Measurements from ENCODE around the gene UBE2B.
A peak's percentile ranks its signal among the peaks of the same experiment; 100 is the strongest.
"Not testable (repeated sequence)": the region's sequence is repeated elsewhere in the genome, so short reads cannot be mapped to it uniquely, and the experiment has no call there.

UBE2B gene

GRCh38 chr5:134370871-134371833 lies at the start of gene UBE2B:
Gene UBE2B (plus strand): TSS chr5:134371569. CDS start chr5:134371596, 27 bp downstream.
- DNase-seq: peak; percentile 98 to 99

GRCh38 chr5:134327327-134327726 lies 44.0 kb upstream of the UBE2B start:
- no peak for DNase-seq

DNA sequence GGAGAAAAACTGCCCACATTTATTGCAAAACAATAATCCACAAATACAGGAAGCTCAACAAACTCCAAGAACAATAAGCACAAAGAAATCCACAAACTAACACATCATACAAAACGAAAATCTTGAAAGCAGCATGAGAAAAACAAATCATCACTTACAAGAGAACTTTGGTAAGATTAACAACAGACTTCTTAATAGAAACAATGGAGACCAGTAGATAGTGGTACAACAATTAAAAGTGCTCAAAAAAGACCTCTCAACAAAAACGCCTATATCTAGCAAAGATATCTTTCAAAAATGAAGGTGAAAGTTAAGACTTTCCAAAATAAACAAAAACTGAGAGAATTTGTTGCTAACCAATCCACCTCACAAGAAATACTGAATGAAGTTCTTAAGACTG lies 42.8 kb upstream of the UBE2B start:
- no peak for DNase-seq

GRCh38 chr5:134336833-134337232 lies 34.5 kb upstream of the UBE2B start:
- not testable (repeated sequence) for DNase-seq

GRCh38 chr5:134343500-134343899 lies 27.9 kb upstream of the UBE2B start:
- not testable (repeated sequence) for DNase-seq

DNA sequence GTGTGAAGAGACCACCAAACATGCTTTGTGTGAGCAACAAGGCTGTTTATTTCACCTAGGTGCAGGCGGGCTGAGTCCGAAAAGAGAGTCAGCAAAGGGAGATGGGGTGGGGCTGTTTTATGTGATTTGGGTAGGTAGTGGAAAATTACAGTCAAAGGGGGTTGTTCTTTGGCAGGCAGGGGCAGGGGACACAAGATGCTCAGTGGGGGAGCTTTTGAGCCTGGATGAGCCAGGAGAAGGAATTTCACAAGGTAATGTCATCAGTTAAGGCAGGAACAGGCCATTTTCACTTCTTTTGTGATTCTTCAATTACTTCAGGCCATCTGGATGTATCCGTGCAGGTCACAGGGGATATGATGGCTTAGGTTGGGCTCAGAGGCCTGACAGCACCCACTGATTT lies 25.9 kb upstream of the UBE2B start:
- DNase-seq: not testable (repeated sequence)

DNA sequence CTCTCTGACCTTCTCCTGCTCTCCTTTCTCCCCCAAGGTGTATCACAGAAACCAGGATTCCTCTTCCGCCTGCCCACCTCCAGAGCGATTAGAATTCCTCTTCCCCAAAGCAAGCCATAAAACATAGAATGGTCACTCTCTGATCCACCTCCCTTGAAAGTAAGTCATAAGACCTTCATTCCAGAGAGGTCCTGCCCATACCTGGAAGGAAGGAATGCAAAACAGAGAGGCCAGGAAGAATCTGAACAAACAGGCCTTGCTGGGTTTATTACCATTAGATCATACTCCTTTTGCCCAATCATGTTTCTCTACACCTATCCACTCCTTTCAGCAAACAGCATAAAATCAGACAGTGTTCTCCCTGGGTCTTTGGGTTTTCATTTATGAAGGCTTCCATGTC lies 25.4 kb upstream of the UBE2B start:
- DNase-seq: no peak

GRCh38 chr5:134349463-134349862 lies 21.9 kb upstream of the UBE2B start:
- DNase-seq: no peak

GRCh38 chr5:134355681-134356080 lies 15.7 kb upstream of the UBE2B start:
- DNase-seq: no peak

GRCh38 chr5:134365604-134366003 lies 5.8 kb upstream of the UBE2B start:
- DNase-seq: no peak

- DNase-seq: peak in 1 of 2 donors; percentile 11
Measured at GRCh38 chr5:134370311-134370870, 978 bp upstream of the UBE2B start.

- DNase-seq: peak; percentile 35 to 47
Measured at GRCh38 chr5:134371834-134372340, 518 bp downstream of the UBE2B start.

- not testable (repeated sequence) for DNase-seq
Measured at GRCh38 chr5:134373633-134374032, 2.3 kb downstream of the UBE2B start.

GRCh38 chr5:134374232-134374631 lies 2.9 kb downstream of the UBE2B start:
- no peak for DNase-seq

DNA sequence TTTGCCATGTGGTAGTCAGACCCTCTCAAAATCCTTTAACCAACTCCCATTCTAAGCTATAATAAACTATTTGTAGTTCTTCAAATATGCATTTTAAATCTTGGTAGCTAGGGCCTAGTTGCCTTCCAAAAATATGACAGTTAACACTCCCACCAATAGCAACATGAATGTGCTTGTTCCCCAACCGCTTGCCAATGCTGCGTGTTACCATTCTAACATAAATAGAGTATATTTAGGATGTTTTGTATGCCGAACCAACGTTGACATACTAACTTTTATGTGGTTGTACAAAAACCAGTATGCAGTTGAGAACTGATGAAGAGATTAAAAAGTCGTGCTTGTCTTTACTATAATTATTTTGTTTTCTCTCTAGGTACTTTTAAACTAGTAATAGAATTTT lies 9.0 kb downstream of the UBE2B start:
- no peak for DNase-seq

- DNase-seq: not testable (repeated sequence)
Measured at GRCh38 chr5:134382204-134382603, 10.8 kb downstream of the UBE2B start.

DNA sequence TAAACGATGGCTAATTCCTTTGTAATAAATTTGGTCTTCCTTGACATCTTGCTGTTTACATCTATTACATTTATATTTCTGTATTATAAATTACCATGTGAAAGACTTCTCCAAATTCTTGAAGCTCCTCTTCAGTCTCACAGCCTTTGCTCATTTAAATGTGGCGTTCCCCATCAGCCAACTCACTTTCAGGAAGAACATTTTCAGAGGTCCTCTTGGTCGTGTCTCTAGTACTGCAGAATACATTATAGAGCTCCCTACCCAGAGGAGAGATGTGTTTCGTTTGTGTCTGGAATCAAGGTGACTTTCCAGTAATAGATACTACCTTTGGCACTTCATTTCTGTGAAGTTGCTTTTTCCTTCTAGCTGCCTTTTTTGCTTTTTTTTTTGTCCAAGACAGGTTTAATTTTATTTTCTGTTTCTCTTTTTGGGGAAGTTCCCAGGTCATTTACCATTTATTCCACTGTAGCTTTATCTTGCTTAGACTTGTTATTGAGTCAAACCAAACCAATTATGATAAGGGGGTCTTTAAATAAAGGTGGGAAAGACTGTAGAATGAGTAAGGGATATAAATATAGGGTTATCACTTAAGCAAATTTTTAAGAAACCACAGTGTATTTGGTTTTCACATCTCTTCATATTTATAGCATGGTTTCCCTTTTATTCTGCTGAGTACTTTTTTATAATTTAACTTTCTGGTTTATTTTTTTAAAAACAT lies 12.8 kb downstream of the UBE2B start:
- DNase-seq: no peak

GRCh38 chr5:134387443-134387842 lies 16.1 kb downstream of the UBE2B start:
- DNase-seq: no peak

DNA sequence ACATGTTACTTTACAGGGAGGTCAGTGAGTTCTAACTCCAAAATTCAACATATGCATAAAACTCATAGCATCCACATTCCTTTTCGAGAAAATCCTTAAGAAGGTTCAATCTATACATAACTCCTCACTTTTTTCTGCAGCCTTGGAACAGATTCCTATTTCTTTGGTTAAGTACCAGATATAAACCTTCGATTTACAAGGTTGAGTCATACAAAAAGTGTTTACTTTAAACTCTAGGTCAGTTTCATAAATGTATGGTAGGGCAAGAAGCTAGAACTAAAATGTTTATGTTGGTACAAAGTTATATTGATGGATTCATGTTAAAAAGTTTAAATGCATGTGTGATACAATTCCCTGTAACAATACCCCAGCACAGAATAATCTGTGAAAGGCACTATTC lies 20.9 kb downstream of the UBE2B start:
- DNase-seq: no peak

GRCh38 chr5:134394932-134395331 lies 23.6 kb downstream of the UBE2B start:
- DNase-seq: no peak

DNA sequence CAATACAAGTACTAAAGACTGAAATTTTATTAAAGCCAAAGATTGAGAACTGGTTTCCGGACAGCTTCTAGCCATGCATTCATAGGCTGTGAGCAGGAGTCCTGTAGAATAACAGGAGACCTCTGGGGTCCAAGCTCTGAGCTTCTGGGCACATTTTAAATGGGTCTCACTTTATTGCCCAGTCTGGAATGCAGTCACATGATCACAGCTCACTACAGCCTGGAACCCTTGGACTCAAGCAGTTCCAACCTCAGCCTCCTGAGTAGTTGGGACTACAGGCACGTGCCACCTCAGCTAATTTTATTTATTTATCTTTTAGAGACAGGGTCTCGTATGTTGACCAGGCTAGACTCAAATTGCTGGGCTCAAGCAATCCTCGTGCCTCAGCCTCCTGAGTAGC lies 24.9 kb downstream of the UBE2B start:
- DNase-seq: no peak

DNA sequence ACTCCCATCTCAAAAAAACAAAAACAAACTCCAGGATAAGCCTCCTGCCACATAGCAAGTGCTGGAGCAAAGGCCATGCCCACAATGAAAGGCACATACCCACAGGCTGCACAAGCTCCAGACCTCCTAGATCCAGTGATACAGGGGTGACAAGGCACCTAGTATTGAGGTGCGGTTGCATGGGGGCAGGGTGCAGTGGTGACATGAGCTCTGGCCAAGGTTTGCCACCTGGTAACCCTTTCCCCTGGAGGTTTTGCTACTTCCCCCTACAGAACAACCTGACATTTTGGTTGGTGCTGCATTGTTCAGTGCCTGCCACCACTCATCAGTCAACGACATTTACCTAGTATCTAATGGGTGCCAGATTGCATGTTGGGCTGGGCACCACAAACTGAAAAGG lies 25.8 kb downstream of the UBE2B start:
- no peak for DNase-seq

DNA sequence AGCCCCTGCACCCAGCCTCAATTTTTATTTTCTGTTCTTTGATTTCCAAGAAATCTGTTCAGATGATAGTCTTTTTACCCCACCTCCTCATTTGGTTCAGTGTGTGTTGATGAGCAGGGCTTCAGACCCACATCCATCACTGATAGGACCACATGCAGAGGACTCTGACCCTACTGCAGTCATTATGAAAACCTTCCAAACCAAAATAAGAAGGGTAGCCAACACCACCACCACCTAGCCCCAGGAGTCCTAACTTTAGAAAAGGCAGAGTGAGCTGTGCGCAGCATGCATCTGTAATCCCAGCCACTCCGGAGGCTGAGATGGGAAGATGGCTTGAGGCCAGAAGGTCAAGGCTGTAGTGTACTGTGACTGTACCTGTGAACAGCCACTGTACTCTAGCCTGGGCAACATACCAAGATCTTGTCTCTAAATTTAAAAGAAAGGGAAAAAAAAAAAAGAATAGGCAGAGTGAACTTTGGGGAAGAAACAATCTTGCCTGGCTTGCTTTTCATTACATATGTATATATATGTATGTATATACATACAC lies 27.3 kb downstream of the UBE2B start:
- DNase-seq: no peak

Data from inflammatory macrophage treated with lipopolysaccharide for 1 hour (primary cell).